Measurements from ENCODE around the gene SGCA.
A peak's percentile ranks its signal among the peaks of the same experiment; 100 is the strongest.

Gene SGCA

GRCh38 chr17:50135316-50136095, 30.3 kb upstream of the SGCA start:
- 92 to 95% methylated on average over 8 to 13 of the region's 16 CpGs for WGBS, 2 experiments (ENCODE audit: insufficient coverage in 2 of 2)
- H3K9me3 ChIP-seq (ENCODE audit: control insufficient read depth, low read length): no peaks in the 10 kb centered on the region
- no peak overlapping the region for H3K4me3 ChIP-seq (ENCODE audit: extremely low read depth, insufficient read depth, low read length, poor library complexity, severe bottlenecking)
- peaks cover 61% of the 10 kb centered on the region for H3K36me3 ChIP-seq (ENCODE audit: control insufficient read depth, insufficient read depth, low read length)
- H3K27ac ChIP-seq (ENCODE audit: low read depth, low read length, severe bottlenecking): no peak overlapping the region
- peaks cover 34% of the 10 kb centered on the region for H3K4me1 ChIP-seq (ENCODE audit: control insufficient read depth, insufficient read depth, low read length, poor library complexity, severe bottlenecking)

GRCh38 chr17:50136096-50136687, 29.6 kb upstream of the SGCA start:
- no peak overlapping the region for H3K4me3 ChIP-seq (ENCODE audit: extremely low read depth, insufficient read depth, low read length, poor library complexity, severe bottlenecking)
- no peak overlapping the region for H3K27ac ChIP-seq (ENCODE audit: low read depth, low read length, severe bottlenecking)
- whole genome bisulfite sequencing, 2 experiments (ENCODE audit: insufficient coverage in 2 of 2): 92 to 98% methylated on average over 6 to 7 of the region's 11 CpGs
- peaks cover 67% of the 10 kb centered on the region for H3K36me3 ChIP-seq (ENCODE audit: control insufficient read depth, insufficient read depth, low read length)
- no peaks in the 10 kb centered on the region for H3K9me3 ChIP-seq (ENCODE audit: control insufficient read depth, low read length)
- H3K4me1 ChIP-seq (ENCODE audit: control insufficient read depth, insufficient read depth, low read length, poor library complexity, severe bottlenecking): peaks cover 33% of the 10 kb centered on the region

GRCh38 chr17:50137042-50137441, 28.8 kb upstream of the SGCA start:
- no peaks in the 10 kb centered on the region for H3K9me3 ChIP-seq (ENCODE audit: control insufficient read depth, low read length)
- peaks cover 74% of the 10 kb centered on the region for H3K36me3 ChIP-seq (ENCODE audit: control insufficient read depth, insufficient read depth, low read length)
- no peak overlapping the region for H3K4me3 ChIP-seq (ENCODE audit: extremely low read depth, insufficient read depth, low read length, poor library complexity, severe bottlenecking)
- H3K27ac ChIP-seq (ENCODE audit: low read depth, low read length, severe bottlenecking): no peak overlapping the region
- H3K4me1 ChIP-seq (ENCODE audit: control insufficient read depth, insufficient read depth, low read length, poor library complexity, severe bottlenecking): peaks cover 33% of the 10 kb centered on the region
- 96 to 98% methylated on average over 3 to 4 of the region's 4 CpGs for WGBS, 2 experiments (ENCODE audit: insufficient coverage in 2 of 2)

GRCh38 chr17:50139185-50139783, 26.5 kb upstream of the SGCA start:
- 94 to 96% methylated on average over 13 of the region's 15 CpGs for WGBS, 2 experiments (ENCODE audit: insufficient coverage in 2 of 2)

GRCh38 chr17:50139950-50140885, 25.6 kb upstream of the SGCA start:
- Histone ChIP-seq H3K36me3 (ENCODE audit: control insufficient read depth, insufficient read depth, low read length) (peaks cover 98% of the 10 kb centered on the region), H3K9me3 (ENCODE audit: control insufficient read depth, low read length) (no peaks in the 10 kb centered on the region), H3K4me1 (ENCODE audit: control insufficient read depth, insufficient read depth, low read length, poor library complexity, severe bottlenecking) (peaks cover 12% of the 10 kb centered on the region), H3K4me3 (ENCODE audit: extremely low read depth, insufficient read depth, low read length, poor library complexity, severe bottlenecking) (no peak overlapping the region), H3K27ac (ENCODE audit: low read depth, low read length, severe bottlenecking) (peak overlapping the region; percentile 57)
- 22 to 27% methylated on average over 12 to 13 of the region's 19 CpGs for WGBS, 2 experiments (ENCODE audit: insufficient coverage in 2 of 2)

More at GRCh38 chr17:50139185-50139783, 26.5 kb upstream of the SGCA start:
- Histone ChIP-seq H3K9me3 (ENCODE audit: control insufficient read depth, low read length) (no peaks in the 10 kb centered on the region), H3K4me1 (ENCODE audit: control insufficient read depth, insufficient read depth, low read length, poor library complexity, severe bottlenecking) (peaks cover 19% of the 10 kb centered on the region), H3K36me3 (ENCODE audit: control insufficient read depth, insufficient read depth, low read length) (peaks cover 95% of the 10 kb centered on the region), H3K4me3 (ENCODE audit: extremely low read depth, insufficient read depth, low read length, poor library complexity, severe bottlenecking) (no peak overlapping the region), H3K27ac (ENCODE audit: low read depth, low read length, severe bottlenecking) (no peak overlapping the region)

GRCh38 chr17:50141026-50141744, 24.6 kb upstream of the SGCA start:
- WGBS, 2 experiments (ENCODE audit: insufficient coverage in 2 of 2): 93 to 96% methylated on average over 9 of the region's 16 CpGs
- no peaks in the 10 kb centered on the region for H3K9me3 ChIP-seq (ENCODE audit: control insufficient read depth, low read length)

GRCh38 chr17:50141745-50142110, 24.1 kb upstream of the SGCA start:
- 90 to 95% methylated on average over 7 to 8 of the region's 8 CpGs for WGBS, 2 experiments (ENCODE audit: insufficient coverage in 2 of 2)
- no peak overlapping the region for H3K4me3 ChIP-seq (ENCODE audit: extremely low read depth, insufficient read depth, low read length, poor library complexity, severe bottlenecking)
- H3K36me3 ChIP-seq (ENCODE audit: control insufficient read depth, insufficient read depth, low read length): peaks cover 89% of the 10 kb centered on the region

More at GRCh38 chr17:50141026-50141744, 24.6 kb upstream of the SGCA start:
- no peak overlapping the region for H3K4me3 ChIP-seq (ENCODE audit: extremely low read depth, insufficient read depth, low read length, poor library complexity, severe bottlenecking)
- peak overlapping the region; percentile 16 for H3K27ac ChIP-seq (ENCODE audit: low read depth, low read length, severe bottlenecking)
- peaks cover 19% of the 10 kb centered on the region for H3K4me1 ChIP-seq (ENCODE audit: control insufficient read depth, insufficient read depth, low read length, poor library complexity, severe bottlenecking)
- peaks cover 94% of the 10 kb centered on the region for H3K36me3 ChIP-seq (ENCODE audit: control insufficient read depth, insufficient read depth, low read length)

GRCh38 chr17:50143461-50144176, 22.2 kb upstream of the SGCA start:
- Histone ChIP-seq H3K9me3 (ENCODE audit: control insufficient read depth, low read length) (no peaks in the 10 kb centered on the region), H3K36me3 (ENCODE audit: control insufficient read depth, insufficient read depth, low read length) (peaks cover 75% of the 10 kb centered on the region), H3K27ac (ENCODE audit: low read depth, low read length, severe bottlenecking) (no peak overlapping the region), H3K4me1 (ENCODE audit: control insufficient read depth, insufficient read depth, low read length, poor library complexity, severe bottlenecking) (peaks cover 36% of the 10 kb centered on the region), H3K4me3 (ENCODE audit: extremely low read depth, insufficient read depth, low read length, poor library complexity, severe bottlenecking) (no peak overlapping the region)
- WGBS, 2 experiments (ENCODE audit: insufficient coverage in 2 of 2): 98% methylated on average over 13 to 15 of the region's 20 CpGs

More at GRCh38 chr17:50141745-50142110, 24.1 kb upstream of the SGCA start:
- Histone ChIP-seq H3K9me3 (ENCODE audit: control insufficient read depth, low read length) (no peaks in the 10 kb centered on the region), H3K4me1 (ENCODE audit: control insufficient read depth, insufficient read depth, low read length, poor library complexity, severe bottlenecking) (peaks cover 24% of the 10 kb centered on the region), H3K27ac (ENCODE audit: low read depth, low read length, severe bottlenecking) (no peak overlapping the region)

GRCh38 chr17:50144355-50144754, 21.4 kb upstream of the SGCA start:
- Histone ChIP-seq H3K4me1 (ENCODE audit: control insufficient read depth, insufficient read depth, low read length, poor library complexity, severe bottlenecking) (peaks cover 36% of the 10 kb centered on the region), H3K9me3 (ENCODE audit: control insufficient read depth, low read length) (no peaks in the 10 kb centered on the region), H3K36me3 (ENCODE audit: control insufficient read depth, insufficient read depth, low read length) (peaks cover 67% of the 10 kb centered on the region), H3K4me3 (ENCODE audit: extremely low read depth, insufficient read depth, low read length, poor library complexity, severe bottlenecking) (no peak overlapping the region), H3K27ac (ENCODE audit: low read depth, low read length, severe bottlenecking) (no peak overlapping the region)
- WGBS, 2 experiments (ENCODE audit: insufficient coverage in 2 of 2): 79 to 94% methylated on average over 2 to 6 of the region's 6 CpGs
